ENCODE measurements around the gene C12orf76. TPM values are rescaled to one million over a fixed set of nuclear protein-coding genes. Genes with fewer than 3 reads are reported as not detected.

Gene C12orf76
- total RNA-seq, 1 experiment from 2014 or later = 18.3 TPM

DNA sequence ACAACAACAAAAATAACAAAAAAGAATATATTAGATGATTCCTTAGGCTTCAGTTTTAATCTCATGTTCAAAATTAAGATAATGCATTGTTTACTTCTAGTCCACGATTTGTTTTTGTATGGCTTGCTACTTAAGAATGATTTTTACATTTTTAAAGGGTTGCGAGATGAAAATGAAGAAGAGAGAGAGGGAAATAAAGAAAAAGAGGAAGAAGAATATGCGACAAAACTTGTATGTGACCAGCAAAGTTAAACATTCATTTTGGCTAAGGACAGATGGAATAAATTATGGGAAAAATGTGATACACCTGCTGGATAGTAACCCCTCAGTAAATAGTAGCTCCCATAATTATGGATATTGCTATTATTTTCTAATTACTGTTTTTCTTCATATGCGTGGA is 50.9 kb downstream of the C12orf76 start:
- peaks cover 33% of the 10 kb centered on the region for H3K4me1 Mint-ChIP-seq
- peaks cover 13% of the 10 kb centered on the region for H3K27me3 Mint-ChIP-seq (ENCODE audit: low read depth)
- no peaks in the 10 kb centered on the region for H3K36me3 Mint-ChIP-seq
- TF ChIP-seq ZNF671 (CRISPR knock-in tag; IDR thresholded peaks at IDR 0.05) (no peak), NR3C1 (CRISPR knock-in tag; conservative IDR thresholded peaks at IDR 0.05; ENCODE audit: low read depth) (no peak), SMAD4 (CRISPR knock-in tag; IDR thresholded peaks at IDR 0.05) (no peak), NFE2L1 (CRISPR knock-in tag; IDR thresholded peaks at IDR 0.05) (no peak), PRDM15 (CRISPR knock-in tag; IDR thresholded peaks at IDR 0.05) (no peak), MLX (CRISPR knock-in tag; IDR thresholded peaks at IDR 0.05) (no peak), FOXJ3 (CRISPR knock-in tag; IDR thresholded peaks at IDR 0.05; ENCODE audit: borderline replicate concordance) (no peak), NR2C2 (CRISPR knock-in tag; IDR thresholded peaks at IDR 0.05) (no peak), CREM (CRISPR knock-in tag; IDR thresholded peaks at IDR 0.05) (no peak), HMGA2 (CRISPR knock-in tag; IDR thresholded peaks at IDR 0.05) (no peak), ZNF396 (CRISPR knock-in tag; IDR thresholded peaks at IDR 0.05; ENCODE audit: borderline replicate concordance) (no peak), TCF7 (CRISPR knock-in tag; IDR thresholded peaks at IDR 0.05; ENCODE audit: low read depth) (no peak), ESRRA (CRISPR knock-in tag; IDR thresholded peaks at IDR 0.05; ENCODE audit: borderline replicate concordance) (no peak), ZNF138 (CRISPR knock-in tag; conservative IDR thresholded peaks at IDR 0.05) (no peak), FOXK1 (CRISPR knock-in tag; IDR thresholded peaks at IDR 0.05) (no peak), STAT6 (CRISPR knock-in tag; conservative IDR thresholded peaks at IDR 0.05; ENCODE audit: low read depth) (no peak)
- no peaks in the 10 kb centered on the region for H3K9me3 Mint-ChIP-seq
- ChIA-PET CTCF (no interaction called here), POLR2A (interaction anchor here (0.6 kb wide), 1 partner anchor 842 kb away, joined by 5 read pairs; no protein-coding TSS in a partner anchor)
- ATAC-seq = no peak
- H3K27ac Mint-ChIP-seq = no peak overlapping the region
- no peak for DNase-seq (ENCODE audit: low spot score)
- H3K4me3 Mint-ChIP-seq = no peak overlapping the region

GRCh38 chr12:109996483-109996853 is 51.9 kb downstream of the C12orf76 start:
- no peaks in the 10 kb centered on the region for H3K9me3 Mint-ChIP-seq
- peaks cover 33% of the 10 kb centered on the region for H3K4me1 Mint-ChIP-seq
- TF ChIP-seq, protein P1, sequence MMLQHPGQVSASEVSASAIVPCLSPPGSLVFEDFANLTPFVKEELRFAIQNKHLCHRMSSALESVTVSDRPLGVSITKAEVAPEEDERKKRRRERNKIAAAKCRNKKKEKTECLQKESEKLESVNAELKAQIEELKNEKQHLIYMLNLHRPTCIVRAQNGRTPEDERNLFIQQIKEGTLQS (CRISPR knock-in tag; conservative IDR thresholded peaks at IDR 0.05) = no peak
- TF ChIP-seq E2F5 (CRISPR knock-in tag; IDR thresholded peaks at IDR 0.05) (no peak), CBFB (CRISPR knock-in tag; IDR thresholded peaks at IDR 0.05; ENCODE audit: low read depth) (no peak), CDX4 (CRISPR knock-in tag; IDR thresholded peaks at IDR 0.05; ENCODE audit: borderline replicate concordance) (no peak), ZNF317 (CRISPR knock-in tag; IDR thresholded peaks at IDR 0.05; ENCODE audit: borderline replicate concordance, low read depth) (no peak)
- ChIA-PET CTCF (no interaction called here), POLR2A (no interaction called here)
- DNase-seq (ENCODE audit: low spot score) = no peak
- H3K27me3 Mint-ChIP-seq (ENCODE audit: low read depth) = peaks cover 13% of the 10 kb centered on the region
- H3K4me3 Mint-ChIP-seq = peak overlapping the region; percentile 93
- H3K27ac Mint-ChIP-seq = peak overlapping the region; percentile 92
- ATAC-seq = no peak
- H3K36me3 Mint-ChIP-seq = no peaks in the 10 kb centered on the region; the same call in 1 of the 2 replicates

All from WTC11 (cell line).